ENCODE data around the gene TMEM87A.
"Not testable (repeated sequence)": the region's sequence is repeated elsewhere in the genome, so short reads cannot be mapped to it uniquely, and the experiment has no call there.

TMEM87A gene

GRCh38 chr15:42272939-42273899 is at the start of gene TMEM87A, which contains the start of gene GANC:
TSS of gene TMEM87A (minus strand) at chr15:42273433. CDS start at chr15:42273398, 35 bp downstream.
TSS of gene GANC (plus strand) at chr15:42273201. CDS start at chr15:42274482, 1,281 bp downstream.
- DNase-seq (ENCODE audit: low spot score) = peak; percentile 98

DNA sequence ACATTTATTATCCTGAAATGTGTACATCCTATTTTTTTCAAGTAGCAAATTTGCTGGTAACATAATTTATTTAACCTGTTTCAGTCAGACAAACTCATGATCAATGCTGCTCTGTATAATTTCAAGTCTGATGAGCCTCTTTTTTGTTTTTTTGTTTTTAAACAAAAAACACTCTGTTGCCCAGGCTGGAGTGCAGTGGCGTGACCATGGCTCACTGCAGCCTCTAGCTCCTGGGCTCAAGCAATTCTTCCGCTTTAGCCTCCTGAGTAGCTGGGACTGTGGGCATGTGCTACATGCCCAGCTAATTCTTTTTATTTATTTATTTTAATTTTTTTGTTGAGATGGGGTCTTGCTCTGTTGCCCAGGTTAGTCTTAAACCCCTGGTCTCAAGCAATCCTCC is 46.0 kb upstream of the TMEM87A start:
- DNase-seq (ENCODE audit: low spot score) = no peak

DNA sequence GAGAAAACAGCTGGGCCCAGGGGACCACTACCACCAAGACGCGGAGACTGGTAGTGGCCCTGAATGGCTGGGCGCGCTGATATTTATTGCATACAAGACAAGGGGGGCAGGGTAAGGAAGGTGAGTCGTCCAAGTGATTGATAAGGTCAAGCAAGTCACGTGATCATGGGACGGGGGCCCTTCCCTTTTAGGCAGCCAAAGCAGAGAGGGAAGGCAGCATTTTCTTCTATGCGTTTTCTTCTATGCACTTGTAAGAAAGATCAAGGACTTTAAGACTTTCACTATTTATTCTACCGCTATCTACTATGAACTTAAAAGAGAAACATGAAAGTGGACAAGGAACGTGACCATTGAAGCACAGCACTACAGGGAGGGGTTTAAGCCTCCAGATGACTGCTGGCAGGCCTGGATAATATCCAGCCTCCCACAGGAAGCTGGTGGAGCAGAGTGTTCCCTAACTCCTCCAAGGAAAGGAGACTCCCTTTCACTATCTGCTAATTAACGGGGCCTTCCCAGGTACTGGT is 43.1 kb upstream of the TMEM87A start:
- not testable (repeated sequence) for DNase-seq (ENCODE audit: low spot score)

- no peak for DNase-seq (ENCODE audit: low spot score)
These were observed 42.3 kb upstream of the TMEM87A start for GRCh38 chr15:42315521-42315920.

DNA sequence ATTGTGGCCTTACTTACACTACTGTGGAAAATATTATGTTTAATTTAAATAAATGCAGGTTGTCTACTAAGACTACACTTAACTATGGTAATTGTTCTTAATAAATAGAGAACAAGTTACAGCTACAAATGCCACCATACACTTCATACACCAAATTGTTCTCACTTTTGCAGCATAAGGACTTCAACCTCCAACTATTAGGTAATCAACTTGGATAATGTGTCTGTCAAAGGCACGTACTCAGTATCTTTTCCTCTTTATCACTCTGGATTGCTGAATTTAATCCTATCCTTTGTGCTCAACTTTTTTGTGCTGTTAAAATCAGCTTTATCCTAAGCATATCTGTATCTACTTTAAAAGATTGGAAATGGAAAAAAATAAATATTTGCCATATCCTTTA is 41.6 kb upstream of the TMEM87A start:
- DNase-seq (ENCODE audit: low spot score) = no peak

DNA sequence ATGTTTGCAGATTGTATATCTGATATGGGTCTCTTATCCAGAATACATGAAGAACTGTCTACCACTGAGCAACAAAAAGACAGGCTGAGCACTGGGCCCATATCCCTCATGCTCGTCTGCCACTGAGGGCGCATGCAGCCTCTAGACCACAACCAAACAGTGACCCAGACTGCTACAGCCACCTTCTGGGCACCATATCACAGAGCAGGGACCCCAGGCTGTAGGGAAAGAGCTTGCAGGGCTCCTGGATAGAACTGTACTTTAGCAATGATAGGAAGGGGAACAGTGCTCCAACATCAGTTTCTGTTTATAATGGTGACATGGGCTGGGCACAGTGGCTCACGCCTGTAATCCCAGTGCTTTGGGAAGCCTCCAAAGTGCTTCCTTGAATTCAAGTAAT is 40.2 kb upstream of the TMEM87A start:
- DNase-seq (ENCODE audit: low spot score) = no peak

- DNase-seq (ENCODE audit: low spot score) = no peak
These were observed 33.4 kb upstream of the TMEM87A start for GRCh38 chr15:42306681-42307080.

DNA sequence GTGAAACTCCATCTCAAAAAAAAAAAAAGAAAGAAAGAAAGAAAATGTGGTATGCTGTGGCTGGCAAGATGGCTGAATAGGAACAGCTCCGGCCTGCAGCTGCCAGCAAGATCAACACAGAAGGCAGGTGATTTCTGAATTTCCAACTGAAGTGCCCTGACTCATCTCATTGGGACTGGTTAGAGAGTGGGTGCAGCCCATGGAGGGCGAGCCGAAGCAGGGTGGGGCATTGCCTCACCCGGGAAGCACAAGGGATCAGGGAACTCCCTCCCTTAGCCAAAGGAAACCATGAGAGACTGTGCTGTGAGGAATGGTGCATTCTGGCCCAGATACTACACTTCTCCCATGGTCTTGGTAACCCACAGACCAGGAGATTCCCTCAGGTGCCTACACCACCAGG is 27.8 kb upstream of the TMEM87A start:
- DNase-seq (ENCODE audit: low spot score) = not testable (repeated sequence)

GRCh38 chr15:42289166-42289565 is 15.9 kb upstream of the TMEM87A start:
- DNase-seq (ENCODE audit: low spot score) = no peak

- no peak for DNase-seq (ENCODE audit: low spot score)
These were observed 14.7 kb upstream of the TMEM87A start for GRCh38 chr15:42287931-42288330.

- no peak for DNase-seq (ENCODE audit: low spot score)
These were observed 13.3 kb upstream of the TMEM87A start for GRCh38 chr15:42286445-42287029.

DNA sequence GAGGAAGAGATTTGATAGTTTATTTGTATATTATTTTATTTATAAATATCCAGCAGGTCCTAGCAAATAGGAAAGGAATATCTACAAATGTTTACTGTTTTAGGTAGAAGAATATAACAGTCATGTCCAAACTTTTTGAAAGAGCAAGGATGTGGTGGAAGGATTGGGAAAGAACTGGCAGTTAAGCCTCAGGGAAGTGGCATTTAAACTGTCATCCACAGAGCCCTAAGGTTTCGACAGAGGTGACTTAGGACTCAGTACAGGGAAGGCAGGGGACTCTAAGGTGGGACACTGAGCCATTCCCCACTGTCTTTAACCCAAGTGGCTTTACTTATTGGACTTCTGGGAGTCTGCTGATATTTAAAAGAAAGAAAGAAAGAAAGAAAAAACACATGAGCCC is 11.8 kb upstream of the TMEM87A start:
- no peak for DNase-seq (ENCODE audit: low spot score)

DNA sequence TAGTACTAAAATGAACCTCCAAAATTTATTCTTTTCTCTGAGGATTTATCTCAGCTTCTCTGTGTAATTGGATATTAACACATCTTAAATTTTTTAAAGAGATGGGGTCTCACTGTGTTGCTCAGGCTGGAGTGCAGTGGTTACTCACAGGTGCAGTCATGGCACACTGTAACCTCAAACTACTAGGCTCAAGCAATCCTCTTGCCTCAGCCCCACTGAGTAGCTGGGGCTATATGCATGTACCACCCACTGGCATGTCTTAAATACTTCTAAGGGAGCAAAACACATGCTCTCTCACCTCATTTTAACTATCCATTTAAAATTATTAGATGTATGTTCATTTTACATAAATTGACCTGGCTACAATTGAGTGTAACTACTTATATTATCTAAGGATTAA is 11.3 kb upstream of the TMEM87A start:
- no peak for DNase-seq (ENCODE audit: low spot score)

DNA sequence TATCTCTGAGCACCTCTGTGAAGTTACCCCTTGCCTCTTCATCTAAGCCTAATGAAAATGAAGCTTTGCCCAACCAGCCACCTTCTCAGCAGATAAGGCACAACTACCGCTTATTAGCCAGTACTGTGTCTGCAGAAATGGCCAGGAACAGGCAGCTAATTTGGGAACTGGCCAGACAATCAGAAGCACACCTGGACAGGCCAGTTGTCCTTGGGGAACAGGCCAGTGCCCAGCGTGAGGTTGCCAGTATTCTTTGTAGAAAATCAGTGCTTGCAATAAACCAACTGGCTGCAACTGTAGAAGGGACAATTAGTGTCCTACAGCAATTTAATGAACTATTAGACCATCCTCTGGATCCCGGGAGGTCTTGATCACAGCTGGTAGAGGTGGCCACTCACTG is 10.4 kb upstream of the TMEM87A start:
- DNase-seq (ENCODE audit: low spot score) = no peak

- DNase-seq (ENCODE audit: low spot score) = no peak
These were observed 9.7 kb upstream of the TMEM87A start for GRCh38 chr15:42282926-42283325.

DNA sequence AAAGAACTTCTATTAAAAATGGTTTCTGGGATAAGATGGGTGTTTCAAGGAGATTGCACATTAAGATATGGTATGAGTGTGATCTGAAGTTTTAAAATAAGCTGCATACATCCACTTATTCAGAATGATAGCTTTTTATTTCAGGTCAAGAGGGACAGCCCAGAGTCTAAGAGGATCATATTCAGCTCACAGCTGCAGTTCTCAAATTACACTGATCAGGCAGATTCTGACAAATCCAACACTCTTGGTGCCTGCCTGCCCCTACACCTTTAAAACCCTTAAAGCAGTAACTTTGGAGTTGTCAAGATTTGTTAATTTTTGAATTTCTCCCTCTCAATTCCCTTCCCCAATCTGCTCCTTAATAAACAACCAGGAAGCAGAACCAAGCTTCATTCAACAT is 9.1 kb upstream of the TMEM87A start:
- no peak for DNase-seq (ENCODE audit: low spot score)

DNA sequence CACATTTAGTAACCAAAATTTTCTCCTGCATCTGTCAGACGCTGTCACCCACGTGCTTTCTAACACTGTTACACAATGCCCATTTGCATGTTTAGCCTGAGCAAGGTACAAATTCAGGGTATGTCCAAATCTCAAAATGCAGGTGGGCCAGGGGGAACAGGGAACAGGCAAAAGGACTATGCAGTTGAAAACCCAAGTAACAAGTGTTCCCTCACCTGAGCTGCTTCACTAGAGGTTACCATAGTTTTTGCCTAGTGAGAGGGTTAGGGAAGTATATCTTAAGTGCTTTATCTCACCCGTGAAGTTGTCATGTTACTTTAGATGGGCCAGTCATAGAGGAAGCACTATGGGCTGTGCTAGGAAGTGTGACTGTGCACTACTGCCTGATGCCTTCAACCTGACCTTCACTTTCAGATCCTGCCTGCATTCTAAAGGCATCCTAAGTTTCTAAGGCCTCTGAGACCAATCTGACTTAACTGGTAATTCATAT is 6.0 kb upstream of the TMEM87A start:
- no peak for DNase-seq (ENCODE audit: low spot score)

DNA sequence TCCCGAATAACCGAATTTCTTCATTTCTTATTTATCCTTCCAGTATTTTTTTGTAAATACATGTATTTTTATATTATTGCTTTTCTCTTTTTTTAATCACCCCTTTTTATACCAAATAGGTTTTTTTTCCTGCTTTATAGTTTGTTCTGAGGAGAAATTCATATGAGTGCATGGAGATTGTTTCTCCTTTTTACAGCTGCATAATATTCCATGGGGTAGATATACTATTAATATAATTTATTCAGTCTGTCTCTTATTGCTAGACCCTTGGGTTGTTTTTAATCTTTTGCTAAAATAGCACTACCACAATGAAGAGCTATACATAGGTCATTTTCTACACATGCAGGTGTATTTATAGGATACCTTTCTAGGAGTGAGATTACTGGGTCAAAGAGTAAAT is 3.5 kb upstream of the TMEM87A start:
- DNase-seq (ENCODE audit: low spot score) = no peak

- DNase-seq (ENCODE audit: low spot score) = no peak
These were observed 2.7 kb upstream of the TMEM87A start for GRCh38 chr15:42275780-42276391.

GRCh38 chr15:42274702-42274989 is 1.4 kb upstream of the TMEM87A start:
- DNase-seq (ENCODE audit: low spot score) = no peak

GRCh38 chr15:42273900-42274701 is 868 bp upstream of the TMEM87A start:
- peak; percentile 74 for DNase-seq (ENCODE audit: low spot score)

DNA sequence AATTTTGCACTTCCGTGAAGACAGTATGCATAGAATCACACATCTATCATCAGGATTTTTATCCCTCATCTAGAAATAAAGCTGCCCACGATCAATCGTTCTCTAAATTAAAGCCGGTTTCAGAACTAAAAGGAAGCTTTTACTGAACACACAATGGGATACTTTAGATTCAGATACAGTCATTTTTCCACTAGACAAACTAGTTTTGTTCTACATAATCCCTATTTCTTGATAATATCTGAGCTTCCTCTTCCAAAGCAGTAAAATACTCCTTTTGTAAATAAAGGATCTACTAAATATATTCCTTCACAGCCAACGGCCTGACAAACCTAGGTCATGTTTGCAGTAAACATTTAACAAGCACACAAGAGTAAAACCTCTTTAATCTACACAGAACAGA is 2.2 kb downstream of the TMEM87A start:
- no peak for DNase-seq (ENCODE audit: low spot score)
